Stimulated activated CD8-positive, alpha-beta memory T cell treated with anti-CD3 and anti-CD28 coated beads, Interleukin-7, amount 100 ng/mL, for 24 hours (primary cell): ENCODE data around the gene SLC47A2.

Source experiments
- DNase-seq: peaks from one replicate; pipeline ENCODE4 v3.0.0-alpha.2; 2020; ENCODE audit warnings: low read depth

SLC47A2 gene

DNA sequence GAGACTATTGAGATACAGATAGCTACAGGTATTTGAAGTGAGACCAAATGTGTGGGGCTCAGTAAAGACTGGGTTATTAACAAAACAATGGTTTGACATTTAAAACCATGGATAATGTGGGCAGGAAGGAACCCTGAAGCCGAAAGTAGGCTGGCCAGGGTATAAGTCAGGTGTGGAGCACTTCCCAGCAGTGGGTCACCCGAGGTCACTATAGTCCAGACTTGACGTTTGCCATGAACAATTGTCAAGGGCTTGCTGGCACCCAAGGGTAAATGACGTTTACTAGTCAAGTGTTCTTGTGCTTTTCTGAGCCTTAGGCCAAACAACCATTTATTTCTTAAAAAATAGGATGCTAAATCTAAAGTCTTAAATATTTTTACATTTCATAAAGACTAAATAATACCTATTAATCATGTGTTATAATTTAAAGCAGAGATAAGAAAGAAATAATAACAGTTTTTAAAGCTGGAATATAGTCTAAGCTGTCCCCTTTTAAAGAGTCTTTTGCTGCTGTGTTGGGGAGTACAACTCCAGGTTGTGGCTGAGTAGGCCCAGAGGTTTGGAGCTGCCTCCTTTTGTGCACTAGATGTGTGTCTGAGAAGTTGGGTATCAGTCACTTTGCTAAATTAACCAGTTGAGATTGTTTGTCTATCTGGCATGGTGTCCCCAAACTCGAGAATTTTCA, 52.1 kb downstream of the SLC47A2 start:
- DNase-seq = no peak

DNA sequence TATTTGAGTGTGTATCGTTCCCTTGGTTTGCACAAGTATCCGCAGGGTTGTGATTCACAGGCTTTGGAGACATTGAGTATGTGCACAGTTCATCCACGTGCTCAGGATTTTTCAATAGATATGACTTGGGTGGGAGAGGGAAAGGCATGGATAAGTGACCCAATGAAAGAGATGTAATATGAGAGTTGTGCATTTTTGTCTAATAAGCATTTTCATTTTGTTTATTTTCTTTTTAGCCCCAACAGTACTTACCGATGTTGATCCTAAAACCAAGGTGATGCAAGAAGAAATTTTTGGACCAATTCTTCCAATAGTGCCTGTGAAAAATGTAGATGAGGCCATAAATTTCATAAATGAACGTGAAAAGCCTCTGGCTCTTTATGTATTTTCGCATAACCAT, 53.3 kb downstream of the SLC47A2 start:
- no peak for DNase-seq

GRCh38 chr17:19661121-19661520, 55.3 kb downstream of the SLC47A2 start:
- DNase-seq = no peak

DNA sequence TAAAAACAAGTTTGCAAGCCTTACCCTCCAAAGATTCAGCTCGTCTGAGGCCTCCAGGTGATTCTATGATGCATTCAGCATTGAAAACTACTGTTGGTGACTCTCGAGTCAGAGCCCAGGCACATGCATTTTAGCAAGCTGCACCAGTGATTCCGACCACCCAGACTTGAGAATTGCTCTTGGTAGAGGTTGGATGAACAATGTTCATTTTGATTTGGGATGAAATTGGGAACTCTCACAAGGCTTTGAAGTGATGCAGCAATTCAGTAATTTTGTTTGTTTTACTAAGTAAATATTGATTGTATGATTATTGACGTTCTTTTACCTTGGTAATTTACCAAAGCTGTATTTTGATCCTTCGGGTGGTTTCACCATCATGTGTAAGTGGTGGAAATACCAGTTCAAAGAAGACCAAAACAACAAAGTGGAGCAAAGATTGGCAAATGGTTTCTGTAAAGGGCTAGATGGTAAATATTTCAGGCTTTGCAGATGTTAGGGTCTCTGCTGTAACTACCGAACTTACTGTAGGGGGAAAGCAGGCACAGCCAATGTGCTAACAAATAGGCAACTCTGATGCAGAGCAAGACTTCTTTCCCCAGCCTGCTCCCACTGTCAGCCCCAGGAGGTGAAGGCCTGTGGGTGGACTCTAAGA, 56.0 kb downstream of the SLC47A2 start:
- DNase-seq = no peak

GRCh38 chr17:19659366-19660177, 56.8 kb downstream of the SLC47A2 start:
- no peak for DNase-seq

- DNase-seq = no peak
Observed at GRCh38 chr17:19656851-19657581, 59.4 kb downstream of the SLC47A2 start.

GRCh38 chr17:19656336-19656735, 60.0 kb downstream of the SLC47A2 start:
- no peak for DNase-seq

DNA sequence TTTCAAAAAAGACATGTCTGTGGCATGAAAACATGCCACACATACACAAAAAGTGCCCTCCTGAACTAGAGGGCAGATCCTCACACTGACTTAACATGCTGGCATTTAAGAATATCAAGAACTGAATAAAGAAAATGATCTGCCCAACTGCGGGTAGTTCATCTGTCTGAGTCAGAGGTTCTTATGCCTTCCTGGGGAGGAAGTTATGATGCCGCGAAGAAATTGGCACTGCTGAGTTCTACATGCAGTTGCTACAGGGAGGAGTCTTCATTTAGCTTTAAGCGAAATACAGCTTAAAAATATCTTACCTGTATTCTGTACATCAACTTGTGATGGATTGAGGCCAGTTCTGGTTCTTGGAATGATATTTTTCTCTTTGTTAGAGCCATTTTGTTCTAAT, 61.5 kb downstream of the SLC47A2 start:
- no peak for DNase-seq

DNA sequence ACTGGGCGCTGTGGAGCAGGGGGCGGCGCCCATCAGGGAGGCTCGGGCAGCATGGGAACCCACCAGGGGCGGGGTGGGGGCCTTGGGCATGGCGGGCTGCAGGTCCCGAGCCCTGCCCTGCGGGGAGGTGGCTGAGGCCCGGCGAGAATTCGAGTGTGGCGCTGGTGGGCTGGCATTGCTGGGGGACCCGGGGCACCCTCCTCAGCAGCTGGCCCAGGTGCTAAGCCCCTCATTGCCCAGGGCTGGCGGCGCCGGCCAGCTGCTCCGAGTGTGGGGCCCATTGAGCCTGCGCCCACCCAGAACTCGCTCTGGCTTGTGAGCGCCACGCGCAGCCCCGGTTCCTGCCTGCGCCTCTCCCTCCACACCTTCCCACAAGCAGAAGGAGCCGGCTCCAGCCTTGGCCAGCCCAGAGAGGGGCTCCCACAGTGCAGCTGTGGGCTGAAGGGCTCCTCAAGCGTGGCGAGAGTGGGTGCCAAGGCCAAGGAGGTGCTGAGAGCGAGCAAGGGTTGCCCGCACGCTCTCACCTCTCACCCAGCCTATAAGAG, 62.0 kb downstream of the SLC47A2 start:
- DNase-seq = no peak

GRCh38 chr17:19652595-19652994, 63.8 kb downstream of the SLC47A2 start:
- DNase-seq = no peak

- no peak for DNase-seq
Observed at GRCh38 chr17:19651451-19652238, 64.7 kb downstream of the SLC47A2 start.

GRCh38 chr17:19650826-19651225, 65.6 kb downstream of the SLC47A2 start:
- no peak for DNase-seq

- no peak for DNase-seq
Observed at GRCh38 chr17:19649274-19649541, 67.2 kb downstream of the SLC47A2 start.

- peak; percentile 86 for DNase-seq
Observed at GRCh38 chr17:19648475-19649273, 67.7 kb downstream of the SLC47A2 start, which contains the start of gene ALDH3A2. TSS of gene ALDH3A2 (plus strand) at chr17:19648751. CDS start at chr17:19648972, 221 bp downstream.

DNA sequence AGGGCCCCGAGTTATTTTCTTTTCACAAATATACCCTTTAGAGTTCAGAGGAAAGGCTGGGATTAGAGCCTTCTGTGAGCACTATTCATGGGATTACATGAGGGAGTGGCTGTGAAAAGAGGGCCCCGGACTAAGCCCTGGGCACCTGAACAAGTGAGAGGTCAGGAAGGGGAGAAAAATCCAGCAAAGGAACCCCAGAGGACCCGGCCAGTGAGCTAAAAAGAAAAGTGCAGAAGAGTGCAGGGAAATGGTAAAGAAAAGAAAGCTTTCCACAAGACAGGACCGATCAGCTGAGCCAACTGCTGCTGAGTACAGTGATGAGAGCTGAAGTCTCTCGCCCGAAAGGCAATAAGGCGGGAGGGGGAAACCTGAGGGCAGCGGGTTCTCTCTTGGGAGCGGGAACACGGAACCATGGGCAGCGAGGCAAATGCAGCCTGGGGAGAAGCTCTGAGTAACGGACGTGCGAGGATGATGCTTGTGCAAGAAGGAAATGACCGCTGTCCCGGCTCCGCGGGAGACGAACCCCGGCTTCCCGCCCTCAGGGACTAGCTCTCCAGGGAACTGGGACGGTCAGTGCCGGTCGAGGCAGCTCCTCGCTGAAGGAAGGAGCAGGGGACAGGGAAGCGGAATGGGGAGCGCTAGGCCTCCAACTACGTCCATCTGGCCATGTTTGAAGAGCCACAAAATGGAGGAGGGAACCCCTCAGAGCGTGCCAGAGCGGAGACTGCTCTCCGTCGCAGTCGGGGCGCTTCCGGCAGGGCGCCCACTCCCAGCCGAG, 68.5 kb downstream of the SLC47A2 start:
- peak; percentile 1 for DNase-seq

- DNase-seq = no peak
Observed at GRCh38 chr17:19646788-19647696, 69.3 kb downstream of the SLC47A2 start.

DNA sequence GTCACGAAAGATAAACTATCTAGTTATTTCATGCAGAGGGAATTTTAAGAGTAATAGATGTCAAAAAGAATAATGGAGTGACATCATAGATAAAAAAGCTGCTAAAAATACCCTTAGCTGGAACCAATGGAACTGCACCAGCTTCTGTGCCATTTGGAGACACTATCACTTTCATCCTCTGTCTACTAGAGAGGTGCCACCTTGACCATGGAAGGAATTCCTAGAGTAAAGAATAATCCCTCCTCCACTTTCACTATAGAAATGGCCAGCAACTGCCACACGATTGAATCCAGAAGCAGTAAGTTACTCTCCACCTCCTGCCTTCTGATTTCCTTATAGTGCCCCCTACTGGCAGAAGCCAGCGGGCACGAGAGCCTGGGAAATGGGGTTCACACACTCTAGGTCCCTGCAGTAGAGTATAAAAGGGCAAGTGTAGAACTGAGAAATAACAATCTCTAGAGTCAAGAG, 70.6 kb downstream of the SLC47A2 start:
- peak; percentile 5 for DNase-seq

DNA sequence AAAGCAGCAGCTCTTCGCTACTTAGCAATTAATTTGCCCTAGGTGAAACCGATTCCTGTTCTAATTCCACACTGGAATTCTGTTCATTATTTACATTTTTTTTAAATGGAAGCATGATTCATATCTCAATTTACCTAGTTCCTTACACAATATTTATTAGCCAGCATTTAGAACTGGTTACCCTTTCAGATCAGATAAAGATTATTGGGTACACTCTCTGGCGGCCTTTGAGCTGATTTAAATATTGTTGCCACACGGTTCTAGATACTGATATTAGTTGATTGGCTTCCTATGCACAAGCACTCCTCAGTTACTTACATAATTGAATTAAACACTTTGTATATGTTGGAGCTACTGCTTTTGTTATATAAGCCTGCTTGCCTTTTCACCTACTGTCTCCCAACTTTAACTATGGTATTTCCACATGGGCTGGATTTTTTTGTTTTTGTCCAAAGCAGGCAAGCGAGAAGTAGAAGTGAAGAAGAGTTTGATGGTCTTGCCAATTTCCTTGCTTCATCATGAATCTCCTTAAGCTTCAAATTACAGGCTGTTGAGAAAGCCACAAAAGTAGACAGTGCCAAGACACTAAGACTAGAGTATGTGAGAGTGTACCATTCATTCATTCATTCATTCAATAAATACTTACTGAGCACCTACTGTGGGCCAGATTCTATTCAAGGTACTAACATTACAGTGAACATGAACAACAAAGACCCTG, 71.7 kb downstream of the SLC47A2 start:
- no peak for DNase-seq
